Left lung (tissue), 14 donors: ENCODE measurements around the gene PARG. TPM values are rescaled to one million over a fixed set of nuclear protein-coding genes. Genes with fewer than 3 reads are reported as not detected.
"Not testable (repeated sequence)": the region's sequence is repeated elsewhere in the genome, so short reads cannot be mapped to it uniquely, and the experiment has no call there.

ENCODE experiments used
- ATAC-seq: fragments of 200-7000 bp; cut with Tn5 transposase; one replicate; pipeline ENCODE4 v1.9.1; 2020; ENCODE audit warnings: moderate library complexity
- DNase-seq, 4 donors: peaks; one replicate each; pipeline ENCODE4 v3.0.0-alpha.2; 2013 to 2020
- H3K27ac ChIP-seq, 2 donors: fragments of 200-600 bp; sonication (generic) in 1 of 2; one replicate each; pipeline versions ENCODE4 v1.5.0 to v1.8.0; 2020 to 2021
- H3K27me3 ChIP-seq, 2 donors: fragments of 200-600 bp; sonication (generic) in 1 of 2; one replicate each; pipeline versions ENCODE4 v1.5.0 to v1.8.0; 2020 to 2021
- H3K36me3 ChIP-seq, 2 donors: fragments of 200-600 bp; sonication (generic) in 1 of 2; one replicate each; pipeline versions ENCODE4 v1.5.0 to v1.8.0; 2020 to 2021
- H3K4me1 ChIP-seq, 2 donors: fragments of 200-600 bp; one replicate each; pipeline ENCODE4 v1.8.0; 2021
- H3K4me3 ChIP-seq, 2 donors: fragments of 200-600 bp; sonication (generic) in 1 of 2; one replicate each; pipeline versions ENCODE4 v1.5.0 to v1.8.0; 2020 to 2021; ENCODE audit warnings: mild to moderate bottlenecking in 1 of 2
- H3K9me3 ChIP-seq, 2 donors: fragments of 200-600 bp; sonication (generic) in 1 of 2; one replicate each; pipeline versions ENCODE4 v1.5.0 to v1.8.0; 2020 to 2021
- intact Hi-C, 2 donors: fragments of 100-400 bp; cut with DNase I; formaldehyde crosslinking; loops; one replicate each; pipeline versions ENCODE4 v1.11.2 to v1.14.2; 2022
- long read RNA-seq, 12 donors: library from polyadenylated mRNA in 2 of 12; unstranded in 2 of 12; transcript quantifications; one replicate each; pipeline ENCODE4 v2.0.0 and lab custom pipeline, GENCODE V29; 2019 to 2026
- polyA plus RNA-seq, 6 donors: library from polyadenylated mRNA; unstranded; fragments of 120-200 nt; gene quantifications; one replicate each; pipeline ENCODE4 v1.2.1, GENCODE V29; 2013; ENCODE audit not compliant: insufficient read length in 6 of 6
- total RNA-seq, 2 donors: library from RNA; stranded (reverse); fragmentation: NEBNext Ultra II Directional; extraction: Animal tissue kit (Norgen Biotek cat#: 25700); gene quantifications; one replicate each; pipeline ENCODE4 v1.2.1, GENCODE V29; 2021
- donor health status: DM: no; HTN: yes; CAD: no.
- donor health status: DM: no; HTN: no; CAD: no.

The PARG gene
- total RNA-seq (10 to 100 TPM; 21.5 to 23.6 TPM), polyA plus RNA-seq (10 to 100 TPM; 27.8 to 34.4 (median 31.1) TPM)
- long read RNA-seq, donor 1, partial matches to known transcripts = 10 of 10 reads
- long read RNA-seq, donor 1, other reads (novel, unspliced or antisense) = 0 of 10 reads
- long read RNA-seq, donor 2 = 0 reads
- long read RNA-seq, donor 3, partial matches to known transcripts = 23 of 23 reads
- long read RNA-seq, donor 3, other reads (novel, unspliced or antisense) = 0 of 23 reads
- long read RNA-seq, donor 4, partial matches to known transcripts = 1 of 2 reads
- long read RNA-seq, donor 4, other reads (novel, unspliced or antisense) = 1 of 2 reads
- long read RNA-seq, donor 5 = 0 reads
- long read RNA-seq, donor 6 = 0 reads
- long read RNA-seq, donor 7 = 0 reads
- long read RNA-seq, donor 8 = 0 reads
- long read RNA-seq, donor 9 = 0 reads
- long read RNA-seq, donor 10, partial matches to known transcripts = 3 of 3 reads
- long read RNA-seq, donor 10, other reads (novel, unspliced or antisense) = 0 of 3 reads
- long read RNA-seq, donor 11, partial matches to known transcripts = 7 of 7 reads
- long read RNA-seq, donor 11, other reads (novel, unspliced or antisense) = 0 of 7 reads
- long read RNA-seq, donor 12 = 0 reads

DNA sequence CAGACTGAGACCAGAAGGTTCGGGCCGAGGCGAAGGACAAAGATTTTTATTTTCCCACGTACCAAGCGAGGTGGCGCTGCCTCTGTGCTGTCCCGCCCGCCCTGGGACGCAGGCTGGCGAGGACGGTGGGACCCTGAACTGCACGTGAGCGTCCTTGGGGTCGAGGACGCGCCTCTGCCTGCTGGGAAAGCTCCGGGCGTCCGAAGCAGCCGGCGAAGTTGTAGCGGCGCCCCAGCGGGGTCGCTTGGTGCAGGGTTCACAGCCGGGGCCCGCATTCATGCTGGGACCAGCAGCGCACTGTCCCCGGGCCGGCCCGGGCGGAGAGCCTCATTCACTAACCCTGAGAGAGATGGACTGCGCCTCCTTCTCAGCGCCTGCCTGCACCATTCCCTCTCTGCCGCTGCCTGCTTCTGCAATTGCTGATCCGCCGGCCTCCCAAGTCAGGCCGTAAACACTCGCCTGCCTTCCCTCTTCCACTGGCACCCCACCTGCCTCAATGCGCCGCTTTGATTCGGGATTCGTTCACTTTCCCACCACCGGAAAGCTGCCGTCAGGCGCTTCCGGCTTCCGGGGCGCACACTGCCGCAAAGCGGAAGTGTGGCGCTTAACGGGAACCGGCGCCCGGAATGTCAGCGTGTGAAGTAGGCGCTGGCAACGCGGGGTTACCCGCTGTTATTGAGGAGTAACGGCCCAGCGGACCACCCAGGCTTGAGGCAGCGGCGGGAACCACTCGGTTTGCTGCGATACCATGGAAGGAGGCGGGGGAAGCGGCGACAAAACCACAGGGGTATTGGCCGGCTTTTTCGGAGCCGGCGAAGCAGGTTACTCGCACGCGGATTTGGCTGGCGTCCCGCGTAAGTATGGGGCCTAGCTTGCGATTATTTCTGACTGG is at the start of gene PARG, which contains the start of gene TIMM23B:
Gene PARG, minus strand, starts transcription at position 581 of the 892 bp plus-strand sequence. Its CDS starts 302 bp downstream, at position 279.
Gene TIMM23B, plus strand, starts transcription at position 607 of the 892 bp plus-strand sequence. Its CDS starts 142 bp downstream, at position 749.
- not testable (repeated sequence) for H3K36me3 ChIP-seq
- peak; percentile 97 for ATAC-seq

DNA sequence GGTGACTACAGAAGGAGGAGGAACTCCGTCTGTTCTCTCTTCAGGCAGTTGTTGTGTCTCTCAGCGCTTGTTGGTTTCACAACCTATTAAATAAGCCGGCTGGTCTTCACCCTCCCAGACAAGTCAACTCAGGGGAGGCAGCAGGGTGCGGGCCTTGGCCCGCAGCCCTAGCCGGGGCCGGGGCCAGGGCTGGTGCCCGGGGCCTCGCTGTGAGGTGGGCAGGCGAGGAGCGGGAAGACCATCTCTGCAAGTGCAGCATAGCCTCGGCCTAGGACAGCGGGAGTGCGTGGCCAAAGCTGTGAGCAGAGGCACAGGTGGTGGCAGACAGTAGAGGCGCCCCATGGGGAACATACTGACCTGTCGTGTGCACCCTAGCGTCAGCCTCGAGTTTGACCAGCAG is 46.5 kb upstream of the PARG start, which contains the start of gene AGAP6:
Gene AGAP6, plus strand, starts transcription at position 31 of the 400 bp plus-strand sequence. Its CDS starts 310 bp downstream, at position 341.
- ATAC-seq, H3K4me3 ChIP-seq, H3K4me1 ChIP-seq, H3K9me3 ChIP-seq, H3K27me3 ChIP-seq, intact Hi-C loops, H3K36me3 ChIP-seq, H3K27ac ChIP-seq: not testable (repeated sequence)
- DNase-seq = peak in 1 of 4 donors; percentile 57

More for the DNA sequence above, at the start of gene PARG, which contains the start of gene TIMM23B:
- intact Hi-C loops, H3K9me3 ChIP-seq, H3K27me3 ChIP-seq: not testable (repeated sequence)
- peaks cover 0 to 21% of the 10 kb centered on the region in 2 donors for H3K4me1 ChIP-seq
- H3K4me3 ChIP-seq = peak within 1 kb of the TSS; percentile 75 to 84
- H3K27ac ChIP-seq = peak within 1 kb of the TSS; percentile 33 to 78
- peak; percentile 67 to 94 (median 82) for DNase-seq

DNA sequence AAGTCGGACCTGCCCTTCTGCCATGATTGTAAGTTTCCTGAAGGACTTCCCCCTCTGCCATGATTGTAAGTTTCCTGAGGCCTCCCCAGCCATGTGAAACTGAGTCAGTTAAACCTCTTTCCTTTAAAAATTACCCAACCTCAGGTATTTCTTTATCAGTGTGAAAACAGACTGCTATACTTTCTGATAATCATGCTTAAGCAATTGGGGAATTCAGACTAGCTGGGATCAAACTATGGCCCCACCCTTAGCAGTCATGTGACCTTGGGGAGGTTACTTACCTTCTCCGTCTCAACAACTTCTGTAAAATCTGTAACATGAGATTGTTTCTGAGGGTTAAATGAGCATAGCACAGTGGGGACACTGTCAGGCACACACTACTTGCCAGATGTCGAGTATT is 45.4 kb upstream of the PARG start:
- intact Hi-C loops, H3K27me3 ChIP-seq: not testable (repeated sequence)

DNA sequence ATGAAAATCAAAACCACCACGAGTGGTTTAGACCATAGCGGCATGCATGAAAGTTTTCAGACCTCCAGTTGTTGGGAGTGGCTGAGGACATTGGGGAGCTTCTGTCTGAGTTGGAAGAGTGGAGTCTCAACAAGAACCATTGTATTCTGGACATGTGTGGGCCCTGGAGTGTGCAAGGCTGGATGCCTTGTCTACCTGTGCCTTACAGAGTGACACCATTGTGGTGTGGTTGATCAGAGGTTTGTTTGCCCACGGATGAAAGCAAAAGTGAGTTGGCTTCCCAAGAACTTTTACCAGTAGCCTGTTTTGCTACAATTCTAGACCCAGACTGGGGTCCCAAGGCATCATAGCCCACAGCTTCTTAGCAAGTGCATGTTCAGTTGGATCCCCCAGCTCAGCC is 35.9 kb upstream of the PARG start:
- H3K27ac ChIP-seq, H3K27me3 ChIP-seq, DNase-seq, H3K9me3 ChIP-seq, H3K4me3 ChIP-seq, H3K36me3 ChIP-seq, intact Hi-C loops, H3K4me1 ChIP-seq, ATAC-seq: not testable (repeated sequence)

More for the DNA sequence above, 45.4 kb upstream of the PARG start:
- not testable (repeated sequence) for H3K27ac ChIP-seq, ATAC-seq, H3K36me3 ChIP-seq, H3K4me3 ChIP-seq, DNase-seq, H3K9me3 ChIP-seq, H3K4me1 ChIP-seq

DNA sequence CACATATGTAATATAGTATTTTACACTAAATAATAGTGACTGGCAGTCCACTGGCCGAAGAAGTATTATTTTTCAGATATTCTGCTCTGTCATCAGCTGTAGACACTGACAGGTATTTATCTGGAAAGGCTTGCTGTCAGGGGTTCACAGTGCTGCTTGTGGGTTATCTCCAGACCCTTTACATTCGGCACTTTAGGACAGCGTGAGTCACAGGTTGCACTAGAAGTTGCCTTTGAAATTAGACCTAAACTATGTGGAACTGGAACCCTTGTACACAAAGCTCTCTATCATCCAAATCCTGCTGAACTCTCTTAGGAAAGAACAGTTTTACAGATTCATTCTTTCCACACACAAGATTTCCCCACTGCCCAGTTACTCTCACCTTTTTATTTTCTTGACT is 30.3 kb upstream of the PARG start:
- H3K36me3 ChIP-seq, H3K9me3 ChIP-seq, H3K4me3 ChIP-seq, DNase-seq, intact Hi-C loops, H3K27me3 ChIP-seq, ATAC-seq, H3K27ac ChIP-seq, H3K4me1 ChIP-seq: not testable (repeated sequence)

DNA sequence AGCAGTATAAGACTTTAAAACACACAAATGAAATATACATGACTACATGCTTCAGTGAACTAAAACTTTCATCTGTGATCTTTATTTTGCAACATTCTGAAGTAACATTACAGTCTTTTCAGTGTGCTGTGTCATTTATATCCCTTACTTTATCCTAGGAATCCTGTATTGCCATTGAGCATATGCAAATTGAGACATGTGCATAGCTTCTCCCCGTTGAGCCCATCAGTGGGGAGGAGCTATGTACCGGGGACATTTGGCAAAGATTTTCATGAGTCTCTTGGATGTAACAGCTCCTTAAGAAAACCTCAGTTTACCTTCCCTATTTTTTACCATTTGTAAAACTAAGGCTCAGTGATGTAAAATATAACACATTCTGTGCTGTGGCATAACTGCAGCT is 29.6 kb upstream of the PARG start:
- H3K27me3 ChIP-seq, intact Hi-C loops, DNase-seq, H3K4me1 ChIP-seq, H3K36me3 ChIP-seq, ATAC-seq, H3K27ac ChIP-seq, H3K9me3 ChIP-seq, H3K4me3 ChIP-seq: not testable (repeated sequence)

DNA sequence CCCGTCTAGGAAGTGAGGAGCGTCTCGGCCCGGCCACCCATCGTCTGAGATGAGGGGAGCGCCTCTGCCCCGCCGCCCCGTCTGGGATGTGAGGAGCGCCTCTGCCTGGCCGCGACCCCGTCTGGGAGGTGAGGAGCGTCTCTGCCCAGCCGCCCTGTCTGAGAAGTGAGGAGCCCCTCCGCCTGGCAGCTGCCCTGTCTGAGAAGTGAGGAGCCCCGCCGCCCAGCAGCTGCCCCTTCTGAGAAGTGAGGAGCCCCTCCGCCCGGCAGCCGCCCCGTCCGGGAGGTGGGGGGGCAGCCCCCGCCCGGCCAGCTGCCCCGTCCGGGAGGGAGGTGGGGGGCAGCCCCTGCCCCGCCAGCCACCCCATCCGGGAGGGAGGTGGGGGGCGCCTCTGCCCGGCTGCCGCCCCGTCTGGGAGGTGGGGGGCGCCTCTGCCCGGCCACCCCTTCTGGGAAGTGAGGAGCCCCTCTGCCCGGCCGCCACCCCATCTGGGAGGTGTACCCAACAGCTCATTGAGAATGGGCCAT is 28.6 kb upstream of the PARG start:
- DNase-seq = peak in 1 of 4 donors; percentile 54
- ATAC-seq, intact Hi-C loops, H3K27me3 ChIP-seq, H3K9me3 ChIP-seq, H3K27ac ChIP-seq, H3K36me3 ChIP-seq, H3K4me3 ChIP-seq, H3K4me1 ChIP-seq: not testable (repeated sequence)

DNA sequence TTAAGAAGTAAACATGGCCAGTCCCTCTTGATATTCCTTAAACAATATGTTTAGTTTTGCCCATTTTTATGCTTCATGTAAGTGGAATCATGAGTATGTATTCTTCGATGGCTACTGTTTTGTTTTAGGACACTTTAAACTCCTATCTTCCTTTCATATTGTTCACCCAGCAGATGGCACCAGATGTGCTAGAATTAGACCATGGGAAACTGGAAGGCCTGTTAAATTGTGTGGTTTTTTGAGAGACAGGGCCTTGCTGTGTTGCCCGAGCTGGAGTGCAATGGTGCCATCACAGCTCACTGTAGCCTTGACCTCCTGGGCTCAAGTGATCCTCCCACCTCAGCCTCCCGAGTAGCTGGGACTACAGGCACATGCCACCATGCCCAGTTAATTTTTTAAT is 11.3 kb upstream of the PARG start:
- H3K27me3 ChIP-seq, H3K9me3 ChIP-seq, intact Hi-C loops, H3K4me3 ChIP-seq, H3K27ac ChIP-seq, H3K4me1 ChIP-seq, DNase-seq: not testable (repeated sequence)
- ATAC-seq = peak; percentile 37
- peaks cover 0 to 32% of the 10 kb centered on the region in 2 donors for H3K36me3 ChIP-seq

DNA sequence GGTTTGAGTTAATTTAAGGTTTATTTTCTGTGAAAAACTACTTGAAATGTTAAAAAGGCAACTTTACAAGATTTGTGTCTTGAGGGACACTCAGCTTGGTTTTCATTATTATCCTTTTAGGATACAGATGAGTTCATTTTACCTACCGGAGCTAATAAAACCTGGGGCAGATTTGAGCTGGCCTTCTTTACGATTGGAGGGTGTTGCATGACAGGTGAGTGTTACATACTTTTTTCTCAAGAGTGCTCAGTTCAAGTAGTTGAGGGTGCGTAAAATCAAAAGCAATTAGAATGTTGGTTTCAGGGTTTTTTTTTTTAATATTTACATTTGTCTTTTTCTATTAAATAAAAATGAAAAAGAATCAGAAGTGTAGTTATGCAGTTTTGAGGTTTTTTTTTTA is 10.2 kb upstream of the PARG start:
- H3K27me3 ChIP-seq, intact Hi-C loops, H3K9me3 ChIP-seq, DNase-seq, H3K27ac ChIP-seq, H3K4me1 ChIP-seq, H3K4me3 ChIP-seq: not testable (repeated sequence)
- ATAC-seq = peak; percentile 70
- peaks cover 0 to 29% of the 10 kb centered on the region in 2 donors for H3K36me3 ChIP-seq

DNA sequence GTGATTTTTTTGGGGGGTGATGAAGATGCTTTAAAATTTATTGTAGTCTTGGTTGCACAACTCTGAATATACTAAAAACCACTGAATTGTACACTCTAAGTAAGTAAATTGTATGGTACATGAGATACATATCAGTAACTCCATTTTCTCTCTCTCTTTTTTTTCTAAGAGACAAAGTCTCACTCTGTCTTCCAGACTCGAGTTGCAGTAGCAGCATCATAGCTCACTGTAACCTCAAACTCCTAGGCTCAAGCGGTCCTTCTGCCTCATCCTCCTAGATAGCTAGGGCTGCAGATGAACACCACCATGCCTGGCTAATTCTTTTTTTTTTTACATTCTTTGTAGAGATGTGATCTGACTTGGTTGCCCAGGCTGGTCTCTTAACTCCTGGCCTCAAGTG is 6.9 kb upstream of the PARG start:
- ATAC-seq, H3K27me3 ChIP-seq: not testable (repeated sequence)

DNA sequence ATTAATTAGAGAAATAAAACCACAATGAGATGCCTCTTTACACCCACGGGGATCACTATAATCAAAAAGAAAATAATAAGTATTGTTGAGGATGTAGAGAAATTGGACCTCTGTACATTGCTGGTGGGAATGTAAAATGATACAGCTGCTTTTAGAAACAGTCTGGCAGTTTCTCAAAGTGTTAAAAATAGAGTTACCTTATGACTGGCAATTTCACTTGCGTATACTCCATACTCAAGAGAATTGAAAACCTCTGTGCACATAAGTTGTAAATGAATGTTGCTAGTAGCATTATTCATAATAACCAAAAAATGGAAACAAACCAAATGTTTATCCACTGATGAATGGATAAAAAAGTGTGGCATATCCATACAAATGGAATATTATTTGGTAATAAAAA is 6.3 kb upstream of the PARG start:
- ATAC-seq, H3K27ac ChIP-seq, H3K27me3 ChIP-seq, intact Hi-C loops, H3K9me3 ChIP-seq, H3K4me3 ChIP-seq, DNase-seq, H3K4me1 ChIP-seq: not testable (repeated sequence)
- peaks cover 0 to 11% of the 10 kb centered on the region in 2 donors for H3K36me3 ChIP-seq

More for the DNA sequence above, 6.9 kb upstream of the PARG start:
- H3K4me1 ChIP-seq, H3K9me3 ChIP-seq, H3K27ac ChIP-seq, H3K4me3 ChIP-seq, intact Hi-C loops, DNase-seq: not testable (repeated sequence)
- peaks cover 0 to 11% of the 10 kb centered on the region in 2 donors for H3K36me3 ChIP-seq

DNA sequence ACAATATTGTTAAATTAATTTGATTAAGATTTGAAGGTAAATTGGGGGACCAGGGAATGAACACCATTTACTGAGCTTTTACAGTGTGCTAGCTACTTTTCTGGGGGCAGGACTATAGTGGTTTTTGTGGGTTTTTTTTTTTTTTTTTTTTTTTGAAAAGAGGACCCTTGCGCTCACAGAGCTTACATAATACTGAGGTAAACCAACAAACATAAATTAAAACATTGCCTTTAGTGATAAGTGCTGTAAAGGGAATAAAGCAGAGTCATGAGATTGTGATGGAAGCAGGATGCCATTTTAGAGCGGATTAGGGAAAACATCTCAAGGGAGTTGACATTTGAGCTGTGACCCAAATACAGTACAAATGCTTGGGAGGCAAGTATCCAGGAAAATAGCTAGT is 1.8 kb upstream of the PARG start:
- H3K4me1 ChIP-seq = peaks cover 0 to 21% of the 10 kb centered on the region in 2 donors
- ATAC-seq, H3K4me3 ChIP-seq, H3K9me3 ChIP-seq, H3K27ac ChIP-seq, H3K27me3 ChIP-seq, intact Hi-C loops, DNase-seq: not testable (repeated sequence)
- H3K36me3 ChIP-seq = peaks cover 0 to 11% of the 10 kb centered on the region in 2 donors
